ENCODE measurements around the gene PTPRN. TPM values are rescaled to one million over a fixed set of nuclear protein-coding genes. Genes with fewer than 3 reads are reported as not detected.

The PTPRN gene
- total and polyA plus RNA-seq, 10 of the 15 experiments (the other 5 are each of a cell fraction or from before 2014, with no cell fraction given) = 0.28 to 0.69 TPM; not detected in 8

DNA sequence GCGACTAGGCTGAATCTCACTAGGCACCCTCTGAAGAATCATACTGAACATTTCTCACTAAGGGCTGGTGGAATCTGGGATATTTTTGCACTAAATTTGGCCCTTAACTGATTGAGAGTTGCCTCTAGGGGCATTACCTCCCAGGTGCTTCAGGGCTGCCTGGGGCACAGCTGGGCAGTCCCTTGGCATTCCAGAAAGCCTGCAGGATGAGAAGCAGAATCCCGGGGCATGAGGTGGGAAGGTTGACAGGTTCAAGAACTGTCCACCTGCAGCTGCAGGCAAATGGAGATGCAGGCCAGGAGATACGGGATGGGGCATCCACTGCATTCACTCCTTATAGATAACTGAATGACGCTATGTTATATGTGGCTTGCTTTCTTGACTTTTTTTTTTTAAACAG, 15.9 kb upstream of the PTPRN start:
- ChIA-PET CTCF (interaction anchor here (0.7 kb wide), 1 partner anchor 204 kb away, joined by 3 read pairs; no protein-coding TSS in a partner anchor), SMC1A (ENCODE audit: uncharacterized antibody, unreplicated experiment) (no interaction called here), POLR2A (no interaction called here), RAD21 (ENCODE audit: unreplicated experiment) (no interaction called here)
- FAIRE-seq (no peak), DNase-seq (ENCODE audit: low read depth, low spot score) (no peak), ATAC-seq (no peak)
- Histone ChIP-seq H3K79me2 (ENCODE audit: control insufficient read depth, insufficient read depth, low read length) (no peaks in the 10 kb centered on the region), H3K4me1 (ENCODE audit: control insufficient read depth, insufficient read depth, low read length) (no peaks in the 10 kb centered on the region), H3K4me2 (ENCODE audit: control insufficient read depth, insufficient read depth) (no peak overlapping the region), H2AFZ (ENCODE audit: control insufficient read depth, low read depth, low read length) (no peak overlapping the region), H3K36me3 (ENCODE audit: control insufficient read depth in 2 of 2, insufficient read depth in 2 of 2, low read length in 1 of 2) (no peaks in the 10 kb centered on the region), H3K9ac (ENCODE audit: control insufficient read depth, insufficient read depth, low read length) (no peak overlapping the region), H3K27ac (ENCODE audit: control insufficient read depth, insufficient read depth) (no peak overlapping the region), H4K20me1 (ENCODE audit: control insufficient read depth, insufficient read depth) (no peaks in the 10 kb centered on the region), H3K4me3 (no peak overlapping the region), H3K27me3 (replicated peaks in 1 of 2; ENCODE audit: control insufficient read depth in 2 of 2, insufficient read depth in 2 of 2, low read length in 1 of 2) (peaks cover 0 to 6% of the 10 kb centered on the region in 2 experiments; a peak in 2 of 4 replicates), H3K9me3 (replicated peaks; ENCODE audit: control insufficient read depth, insufficient read depth, low read length) (no peaks in the 10 kb centered on the region)
- TF ChIP-seq FOXK2 (IDR thresholded peaks at IDR 0.05) = no peak
- TF ChIP-seq POU2F2 (IDR thresholded peaks at IDR 0.05; ENCODE audit: borderline replicate concordance, low read depth, low read length) = no peak
- TF ChIP-seq EP300 (IDR thresholded peaks at IDR 0.05; ENCODE audit: borderline replicate concordance in 1 of 2, control insufficient read depth in 1 of 2, low read depth in 2 of 2, low read length in 2 of 2) = no peak
- TF ChIP-seq SRF (IDR thresholded peaks at IDR 0.05; ENCODE audit: low read depth in 2 of 2, low read length in 2 of 2) = no peak
- 26% methylated on average over 4 of the region's 4 CpGs for WGBS (ENCODE audit: insufficient coverage, insufficient replicate concordance, low lambda C conversion rate, missing lambda C conversion rate)
- intact Hi-C loops (cut with micrococcal nuclease; ENCODE audit: unreplicated experiment) = no loop called here
- in situ Hi-C loops (cut with MboI) = no loop called here
- no TSS peak for BruUV-seq (replicated peaks)

DNA sequence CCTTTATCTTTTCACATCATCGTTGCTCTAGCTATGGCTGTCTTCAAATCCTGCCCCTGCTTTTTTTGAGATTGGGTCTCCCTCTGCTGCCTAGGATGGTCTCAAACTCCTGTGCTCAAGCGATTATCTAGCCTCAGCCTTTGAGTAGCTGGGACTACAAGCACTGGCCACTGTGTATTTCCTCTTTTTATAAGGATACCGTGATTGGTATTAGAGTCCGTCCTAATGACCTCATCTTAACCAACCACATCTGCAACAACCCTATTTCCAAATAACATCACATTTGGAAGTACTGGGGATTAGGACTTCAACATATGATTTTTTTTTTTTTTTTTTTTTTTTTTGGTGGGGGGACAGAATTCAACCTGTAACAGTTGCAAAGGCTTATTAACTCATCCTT, 14.2 kb upstream of the PTPRN start:
- Histone ChIP-seq H3K4me1 (ENCODE audit: control insufficient read depth, insufficient read depth, low read length) (no peaks in the 10 kb centered on the region), H3K27me3 (replicated peaks in 1 of 2; ENCODE audit: control insufficient read depth in 2 of 2, insufficient read depth in 2 of 2, low read length in 1 of 2) (peaks cover 0 to 6% of the 10 kb centered on the region in 2 experiments; a peak in 2 of 4 replicates), H3K79me2 (ENCODE audit: control insufficient read depth, insufficient read depth, low read length) (no peaks in the 10 kb centered on the region), H4K20me1 (ENCODE audit: control insufficient read depth, insufficient read depth) (no peaks in the 10 kb centered on the region), H3K36me3 (ENCODE audit: control insufficient read depth in 2 of 2, insufficient read depth in 2 of 2, low read length in 1 of 2) (no peaks in the 10 kb centered on the region), H2AFZ (ENCODE audit: control insufficient read depth, low read depth, low read length) (no peak overlapping the region), H3K9ac (ENCODE audit: control insufficient read depth, insufficient read depth, low read length) (no peak overlapping the region), H3K9me3 (replicated peaks; ENCODE audit: control insufficient read depth, insufficient read depth, low read length) (no peaks in the 10 kb centered on the region), H3K4me2 (ENCODE audit: control insufficient read depth, insufficient read depth) (no peak overlapping the region), H3K4me3 (no peak overlapping the region), H3K27ac (ENCODE audit: control insufficient read depth, insufficient read depth) (no peak overlapping the region)
- intact Hi-C loops (cut with micrococcal nuclease; ENCODE audit: unreplicated experiment) = no loop called here
- POLR2A ChIA-PET = no interaction called here
- CTCF ChIA-PET = interaction anchor here (0.6 kb wide), 1 partner anchor 9 kb away, joined by 3 read pairs; no protein-coding TSS in a partner anchor
- TF ChIP-seq GATAD2B (conservative IDR thresholded peaks at IDR 0.05; ENCODE audit: low read depth) (no peak), CBX5 (IDR thresholded peaks at IDR 0.05; ENCODE audit: low read depth) (no peak), MEF2B (IDR thresholded peaks at IDR 0.05; ENCODE audit: partially characterized antibody, poor library complexity, severe bottlenecking) (no peak), MTA3 (IDR thresholded peaks at IDR 0.05; ENCODE audit: borderline replicate concordance, low read length) (no peak), IKZF2 (IDR thresholded peaks at IDR 0.05) (no peak), LARP7 (IDR thresholded peaks at IDR 0.05) (no peak), STAT3 (IDR thresholded peaks at IDR 0.05; ENCODE audit: low read depth, low read length) (no peak)
- ATAC-seq = no peak
- no TSS peak for BruUV-seq (replicated peaks)
- SMC1A ChIA-PET (ENCODE audit: uncharacterized antibody, unreplicated experiment) = no interaction called here
- in situ Hi-C loops (cut with MboI) = no loop called here
- DNase-seq (ENCODE audit: low read depth, low spot score) = no peak
- RAD21 ChIA-PET (ENCODE audit: unreplicated experiment) = no interaction called here
- FAIRE-seq = no peak
- WGBS (ENCODE audit: insufficient coverage, insufficient replicate concordance, low lambda C conversion rate, missing lambda C conversion rate) = 19% methylated on average over 4 of the region's 4 CpGs

Data from GM12878 (cell line).